IMR-90 (cell line): Measurements from ENCODE around the gene WNT7B. TPM values are rescaled to one million over a fixed set of nuclear protein-coding genes. Genes with fewer than 3 reads are reported as not detected.

Experiments
- ATAC-seq: fragments of 200-7000 bp; cut with Tn5 transposase; 2 replicates; pipeline ENCODE4 v1.9.1; 2020; ENCODE audit warnings: low read depth, mild to moderate bottlenecking, moderate library complexity
- BruUV-seq: library from RNA; stranded (reverse); fragments of 400-500 nt; replicated peaks from 2 replicates; lab custom pipeline; 2021; lab: Mats Ljungman, UMichigan
- CTCF ChIA-PET: fragments of 300-600 bp; formaldehyde crosslinking; extraction: SDS; loops from one replicate; lab custom pipeline; 2021; ENCODE audit warnings: antibody characterized with exemption; lab: Yijun Ruan, JAX
- POLR2A ChIA-PET: fragments of 300-600 bp; sonication (Branson Sonifier 250); formaldehyde crosslinking; loops from one replicate; lab custom pipeline; 2022; ENCODE audit warnings: antibody characterized with exemption; ENCODE audit not compliant: unreplicated experiment; lab: Charles Lee
- DNase-seq: peaks from one replicate; pipeline ENCODE4 v3.0.0; 2013
- H2AFZ ChIP-seq: replicated peaks from 2 replicates; pipeline ENCODE3; 2013; ENCODE audit warnings: low read length, mild to moderate bottlenecking; ENCODE audit not compliant: poor library complexity
- H2AK5ac ChIP-seq: 2 replicates; pipeline ENCODE4 v1.6.1; 2013; ENCODE audit warnings: low read depth, low read length, inconsistent platforms
- H2AK9ac ChIP-seq: replicated peaks from 2 replicates; pipeline ENCODE3; 2013; ENCODE audit warnings: mild to moderate bottlenecking, low read depth, low read length, moderate library complexity; ENCODE audit not compliant: poor library complexity
- H2BK120ac ChIP-seq: 2 replicates; pipeline ENCODE4 v1.6.1; 2013; ENCODE audit warnings: low read depth, low read length, inconsistent platforms
- H2BK15ac ChIP-seq: 3 replicates; pipeline ENCODE4 v1.6.1; 2013; ENCODE audit warnings: low read depth, low read length, inconsistent platforms
- H2BK20ac ChIP-seq: 2 replicates; pipeline ENCODE4 v1.6.1; 2013; ENCODE audit warnings: low read depth, mild to moderate bottlenecking, inconsistent platforms, low read length, moderate library complexity
- H2BK5ac ChIP-seq: 2 replicates; pipeline ENCODE4 v1.6.1; 2013; ENCODE audit warnings: mild to moderate bottlenecking, low read depth, low read length, inconsistent platforms; ENCODE audit not compliant: poor library complexity, severe bottlenecking
- H3K14ac ChIP-seq: replicated peaks from 2 replicates; pipeline ENCODE4 v1.6.1; 2013; ENCODE audit warnings: low read depth, low read length, inconsistent platforms
- H3K18ac ChIP-seq: 2 replicates; pipeline ENCODE4 v1.6.1; 2013; ENCODE audit warnings: low read depth, low read length, control low read depth
- H3K23ac ChIP-seq: 2 replicates; pipeline ENCODE4 v1.6.1; 2013; ENCODE audit warnings: low read depth, low read length, inconsistent platforms
- H3K27ac ChIP-seq: 2 replicates; pipeline ENCODE4 v1.5.1; 2013; ENCODE audit warnings: mild to moderate bottlenecking, control low read depth, low read length; ENCODE audit not compliant: insufficient read depth
- H3K27me3 ChIP-seq: 2 replicates; pipeline ENCODE4 v1.6.1; 2013; ENCODE audit warnings: low read length; ENCODE audit not compliant: control insufficient read depth, insufficient read depth
- H3K36me3 ChIP-seq: 2 replicates; pipeline ENCODE4 v1.6.1; 2013; ENCODE audit warnings: low read length, mixed read lengths; ENCODE audit not compliant: control insufficient read depth, insufficient read depth
- H3K4ac ChIP-seq: 2 replicates; pipeline ENCODE4 v1.6.1; 2013; ENCODE audit warnings: low read depth, low read length, inconsistent platforms
- H3K4me1 ChIP-seq: 2 replicates; pipeline ENCODE4 v1.6.1; 2013; ENCODE audit warnings: low read length, mixed read lengths; ENCODE audit not compliant: control insufficient read depth, insufficient read depth
- H3K4me2 ChIP-seq: 2 replicates; pipeline ENCODE4 v1.6.1; 2013; ENCODE audit warnings: low read depth, mild to moderate bottlenecking, control low read depth, low read length, moderate library complexity
- H3K4me3 ChIP-seq: 2 replicates; pipeline ENCODE4 v1.5.1; 2013; ENCODE audit warnings: low read depth, mild to moderate bottlenecking, control low read depth, low read length, moderate library complexity; ENCODE audit not compliant: insufficient read depth
- H3K56ac ChIP-seq: 2 replicates; pipeline ENCODE4 v1.6.1; 2013; ENCODE audit warnings: low read length, inconsistent platforms; ENCODE audit not compliant: insufficient read depth; ENCODE audit errors: extremely low read depth
- H3K79me1 ChIP-seq, 2 experiments: 2 replicates each; pipeline ENCODE4 v1.6.1; 2013; ENCODE audit warnings: low read length in 2 of 2, inconsistent platforms in 1 of 2, low read depth in 1 of 2
- H3K9ac ChIP-seq: 2 replicates; pipeline ENCODE4 v1.6.1; 2013; ENCODE audit warnings: low read depth, low read length, control low read depth
- H3K9me1 ChIP-seq: 2 replicates; pipeline ENCODE4 v1.6.1; 2013; ENCODE audit warnings: low read length, inconsistent platforms; ENCODE audit not compliant: insufficient read depth
- H3K9me3 ChIP-seq: 2 replicates; pipeline ENCODE4 v1.6.1; 2013; ENCODE audit warnings: low read length; ENCODE audit not compliant: control insufficient read depth, insufficient read depth
- H4K20me1 ChIP-seq: 2 replicates; pipeline ENCODE4 v1.6.1; 2013; ENCODE audit warnings: low read length, inconsistent platforms; ENCODE audit not compliant: insufficient read depth
- H4K5ac ChIP-seq: 2 replicates; pipeline ENCODE4 v1.6.1; 2013; ENCODE audit warnings: mild to moderate bottlenecking, low read depth, low read length, control low read depth
- H4K8ac ChIP-seq, 2 experiments: 2 replicates each; pipeline ENCODE4 v1.6.1; 2013; ENCODE audit warnings: low read depth in 2 of 2, low read length in 2 of 2, control low read depth in 1 of 2, inconsistent platforms in 1 of 2
- H4K91ac ChIP-seq: 2 replicates; pipeline ENCODE4 v1.6.1; 2013; ENCODE audit warnings: low read depth, low read length, inconsistent platforms; ENCODE audit not compliant: insufficient read depth
- BHLHE40 ChIP-seq: fragments of 150-350 bp; IDR thresholded peaks from 2 replicates; pipeline ENCODE4 v1.6.1; 2016; ENCODE audit warnings: mild to moderate bottlenecking, low read depth, low read length
- CEBPB ChIP-seq: IDR thresholded peaks from 2 replicates; pipeline ENCODE4 v1.6.1; 2012; ENCODE audit warnings: low read depth, low read length, improper control_type of control experiment
- CHD1 ChIP-seq: IDR thresholded peaks from 2 replicates; pipeline ENCODE4 v1.6.1; 2012; ENCODE audit warnings: low read depth, low read length, improper control_type of control experiment
- MAFK ChIP-seq: IDR thresholded peaks from 2 replicates; pipeline ENCODE4 v1.6.1; 2012; ENCODE audit warnings: low read depth, low read length, improper control_type of control experiment
- MAZ ChIP-seq: IDR thresholded peaks from 2 replicates; pipeline ENCODE4 v1.6.1; 2012; ENCODE audit warnings: low read depth, mild to moderate bottlenecking, low read length, improper control_type of control experiment, moderate library complexity, borderline replicate concordance
- POLR2A ChIP-seq: IDR thresholded peaks from 2 replicates; pipeline ENCODE4 v1.6.1; 2012; ENCODE audit warnings: mild to moderate bottlenecking, low read depth, low read length
- RCOR1 ChIP-seq: IDR thresholded peaks from 2 replicates; pipeline ENCODE4 v1.6.1; 2012; ENCODE audit warnings: mild to moderate bottlenecking, low read length, improper control_type of control experiment; ENCODE audit not compliant: insufficient replicate concordance
- SMC3 ChIP-seq: fragments of 150-350 bp; IDR thresholded peaks from 2 replicates; pipeline ENCODE4 v1.6.1; 2016; ENCODE audit warnings: low read depth, mild to moderate bottlenecking, antibody characterized with exemption, low read length, moderate library complexity
- WGBS, 2 experiments: methylation state at CpG; one replicate each; pipeline versions ENCODE4 v1.1.5 to v1.1.7; 2013; ENCODE audit warnings: missing lambda C conversion rate in 2 of 2; ENCODE audit not compliant: insufficient read length in 1 of 2; ENCODE audit errors: extremely low coverage in 2 of 2; 5-methylcytosine and 5-hydroxymethylcytosine counted together
- dilution Hi-C: fragments of 300-500 bp; cut with HindIII; formaldehyde crosslinking; loops from one replicate; pipeline ENCODE4 v1.14.3; 2018; ENCODE audit warnings: low sequenced_read_pairs; ENCODE audit not compliant: unreplicated experiment
- in situ Hi-C: fragments of 300-500 bp; cut with MboI; formaldehyde crosslinking; loops from 3 replicates; pipeline ENCODE4 v1.14.3; 2019; ENCODE audit warnings: low sequenced_read_pairs, inconsistent platforms, mixed read lengths
- intact Hi-C: fragments of 100-400 bp; cut with micrococcal nuclease; formaldehyde crosslinking; loops from 2 replicates; pipeline ENCODE4 v1.10.0; 2022
- polyA plus RNA-seq, 3 experiments: library from polyadenylated mRNA; depleted of rRNA; stranded (reverse); fragments of >200 nt; gene quantifications; 2 replicates each; pipeline ENCODE4 v1.2.3, GENCODE V29; 2012; ENCODE audit warnings: low replicate concordance in 1 of 3
- total RNA-seq: library from RNA; depleted of rRNA; stranded (reverse); fragments of >200 nt; gene quantifications from 2 replicates; pipeline ENCODE4 v1.2.3, GENCODE V29; 2012
- TF ChIP-seq, protein P1 (sequence below): fragments of 150-350 bp; IDR thresholded peaks from 2 replicates; pipeline ENCODE4 v1.6.1; 2016; ENCODE audit warnings: low read depth, mild to moderate bottlenecking, low read length, moderate library complexity, borderline replicate concordance
- TF ChIP-seq, protein P2 (sequence below): fragments of 150-350 bp; IDR thresholded peaks from 2 replicates; pipeline ENCODE4 v1.6.1; 2017; ENCODE audit warnings: mild to moderate bottlenecking, antibody characterized with exemption, low read length, low read depth

The WNT7B gene
- total and polyA plus RNA-seq, 2 of the 4 experiments (the other 2 are of a cell fraction): under 0.01 to 0.15 TPM

DNA sequence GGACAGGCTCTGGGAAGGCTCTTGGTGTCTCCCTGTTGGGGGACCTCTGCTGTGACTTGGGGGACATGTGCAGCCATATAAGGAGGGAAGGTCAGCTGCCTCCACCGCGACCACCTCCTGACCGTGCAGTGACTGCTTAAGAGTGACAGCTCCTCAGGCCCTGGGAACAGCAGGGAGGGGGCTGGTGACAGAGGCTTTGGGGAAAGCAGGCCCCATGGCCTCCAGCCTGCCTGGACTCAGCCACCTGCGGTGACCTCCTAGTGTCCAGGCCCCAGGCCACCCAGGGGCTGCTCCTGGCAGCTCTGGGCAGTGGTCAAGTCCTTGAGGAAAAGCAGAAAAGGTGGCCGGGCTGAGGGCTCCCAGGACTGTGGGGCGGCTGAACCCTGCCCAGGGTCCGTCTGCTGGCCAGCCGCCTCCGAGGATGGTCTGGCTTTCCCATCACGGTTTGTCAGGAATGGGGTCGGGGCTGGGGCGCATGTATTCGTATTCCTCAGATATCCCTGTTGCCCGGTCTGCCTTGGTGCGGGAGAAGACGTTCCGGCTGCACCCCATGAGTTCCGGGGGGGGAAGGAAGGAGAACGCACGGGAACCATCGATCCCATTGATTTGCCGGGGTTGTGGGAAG lies 96.8 kb downstream of the WNT7B start:
- no peak overlapping the region for H3K4me3 ChIP-seq
- no peak overlapping the region for H3K18ac ChIP-seq
- in situ Hi-C loops: no loop called here
- ATAC-seq: no peak
- H4K8ac ChIP-seq: no peak overlapping the region
- no peak overlapping the region for H3K14ac ChIP-seq
- intact Hi-C loops: no loop called here
- no peak for DNase-seq
- no peaks in the 10 kb centered on the region for H3K9me1 ChIP-seq
- no peaks in the 10 kb centered on the region for H3K79me1 ChIP-seq
- TF ChIP-seq RCOR1: no peak
- no peak for TF ChIP-seq CEBPB
- no peak for TF ChIP-seq POLR2A
- TF ChIP-seq CHD1: no peak
- TF ChIP-seq, protein P1, sequence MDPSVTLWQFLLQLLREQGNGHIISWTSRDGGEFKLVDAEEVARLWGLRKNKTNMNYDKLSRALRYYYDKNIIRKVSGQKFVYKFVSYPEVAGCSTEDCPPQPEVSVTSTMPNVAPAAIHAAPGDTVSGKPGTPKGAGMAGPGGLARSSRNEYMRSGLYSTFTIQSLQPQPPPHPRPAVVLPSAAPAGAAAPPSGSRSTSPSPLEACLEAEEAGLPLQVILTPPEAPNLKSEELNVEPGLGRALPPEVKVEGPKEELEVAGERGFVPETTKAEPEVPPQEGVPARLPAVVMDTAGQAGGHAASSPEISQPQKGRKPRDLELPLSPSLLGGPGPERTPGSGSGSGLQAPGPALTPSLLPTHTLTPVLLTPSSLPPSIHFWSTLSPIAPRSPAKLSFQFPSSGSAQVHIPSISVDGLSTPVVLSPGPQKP: no peak
- TF ChIP-seq MAFK: no peak
- no peak for TF ChIP-seq SMC3
- TF ChIP-seq MAZ: no peak
- TF ChIP-seq, protein P2, sequence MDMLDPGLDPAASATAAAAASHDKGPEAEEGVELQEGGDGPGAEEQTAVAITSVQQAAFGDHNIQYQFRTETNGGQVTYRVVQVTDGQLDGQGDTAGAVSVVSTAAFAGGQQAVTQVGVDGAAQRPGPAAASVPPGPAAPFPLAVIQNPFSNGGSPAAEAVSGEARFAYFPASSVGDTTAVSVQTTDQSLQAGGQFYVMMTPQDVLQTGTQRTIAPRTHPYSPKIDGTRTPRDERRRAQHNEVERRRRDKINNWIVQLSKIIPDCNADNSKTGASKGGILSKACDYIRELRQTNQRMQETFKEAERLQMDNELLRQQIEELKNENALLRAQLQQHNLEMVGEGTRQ: no peak
- no peak for TF ChIP-seq BHLHE40
- H2AK5ac ChIP-seq: no peak overlapping the region
- no peak overlapping the region for H2AK9ac ChIP-seq
- no peak overlapping the region for H3K56ac ChIP-seq
- H2BK20ac ChIP-seq: no peak overlapping the region
- no peaks in the 10 kb centered on the region for H3K9me3 ChIP-seq
- WGBS, 2 experiments: 34% methylated on average over 15 of the region's 22 CpGs; no CpG with 5 or more reads in 1 of the 2 experiments
- H3K27ac ChIP-seq: no peak overlapping the region
- H4K5ac ChIP-seq: no peak overlapping the region
- H3K4ac ChIP-seq: no peak overlapping the region
- H4K91ac ChIP-seq: no peak overlapping the region
- no TSS peak for BruUV-seq
- H3K4me1 ChIP-seq: no peaks in the 10 kb centered on the region
- no peak overlapping the region for H2AFZ ChIP-seq
- no peak overlapping the region for H3K4me2 ChIP-seq
- no peaks in the 10 kb centered on the region; the same call in 1 of the 2 replicates for H4K20me1 ChIP-seq
- H3K9ac ChIP-seq: no peak overlapping the region
- no peak overlapping the region for H3K23ac ChIP-seq
- H2BK15ac ChIP-seq: no peak overlapping the region
- H2BK120ac ChIP-seq: no peak overlapping the region
- ChIA-PET POLR2A (no interaction called here), CTCF (no interaction called here)
- peaks cover 73% of the 10 kb centered on the region for H3K27me3 ChIP-seq
- dilution Hi-C loops: no loop called here
- H2BK5ac ChIP-seq: no peak overlapping the region
- no peaks in the 10 kb centered on the region for H3K36me3 ChIP-seq
